HG02938 (cell line): ENCODE measurements around the gene TMEM50A.
"Not testable (repeated sequence)": the region's sequence is repeated elsewhere in the genome, so short reads cannot be mapped to it uniquely, and the experiment has no call there.

ENCODE experiments used
- ATAC-seq: cut with Tn5 transposase; IDR thresholded peaks from one replicate; pipeline ENCODE4 v1.9.1; 2021; ENCODE audit warnings: mild to moderate bottlenecking, moderate library complexity; ENCODE audit not compliant: unreplicated experiment

Gene TMEM50A

DNA sequence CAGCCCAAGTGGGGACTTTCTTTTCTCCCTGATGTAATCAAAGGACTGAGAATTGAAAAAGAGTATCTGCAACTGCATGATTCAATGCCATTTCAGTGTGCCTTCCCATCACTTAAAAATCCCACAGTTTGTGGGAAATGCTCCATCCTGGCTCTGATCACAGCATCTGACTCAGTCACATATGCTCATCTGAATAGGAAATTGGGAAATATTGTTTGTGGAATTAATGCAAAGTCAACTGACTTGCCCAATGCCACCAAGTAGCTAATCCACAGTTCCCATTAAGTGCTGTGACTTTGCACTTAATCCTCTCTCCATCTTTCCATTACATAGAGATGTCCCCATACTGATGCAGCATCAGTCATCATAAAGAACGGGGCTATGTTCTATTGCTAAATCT lies 45.0 kb downstream of the TMEM50A start:
- not testable (repeated sequence) for ATAC-seq

DNA sequence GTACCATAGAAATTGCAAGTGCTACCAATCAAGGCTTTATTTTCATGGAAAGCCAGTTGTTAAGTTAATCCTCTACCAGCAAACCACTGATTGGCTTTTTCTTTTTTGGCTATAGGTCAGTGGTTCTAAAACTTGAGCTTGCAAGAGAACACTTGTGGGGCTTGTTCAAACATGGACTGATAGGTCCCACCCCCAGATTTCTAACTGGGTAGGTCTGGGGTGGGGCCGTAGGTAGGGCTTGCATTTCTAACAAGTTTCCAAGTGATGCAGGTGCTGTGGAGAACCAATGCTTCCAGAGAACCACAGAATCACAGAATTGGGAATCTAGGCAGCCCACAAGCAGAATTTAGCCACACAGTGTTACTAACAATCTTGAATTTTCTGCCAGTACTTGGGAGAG lies 45.7 kb downstream of the TMEM50A start:
- not testable (repeated sequence) for ATAC-seq

GRCh38 chr1:25387096-25387495 lies 49.0 kb downstream of the TMEM50A start:
- not testable (repeated sequence) for ATAC-seq

- not testable (repeated sequence) for ATAC-seq
Measured at GRCh38 chr1:25388691-25389090, 50.6 kb downstream of the TMEM50A start.

- not testable (repeated sequence) for ATAC-seq
Measured at GRCh38 chr1:25389721-25390120, 51.6 kb downstream of the TMEM50A start.

- no peak for ATAC-seq
Measured at GRCh38 chr1:25392841-25393240, 54.7 kb downstream of the TMEM50A start.

- ATAC-seq, result not testable (repeated sequence)
Measured at GRCh38 chr1:25397549-25397948, 59.4 kb downstream of the TMEM50A start.

- ATAC-seq, result not testable (repeated sequence)
Measured at GRCh38 chr1:25398079-25398478, 59.9 kb downstream of the TMEM50A start.

GRCh38 chr1:25402947-25403803 lies 65.0 kb downstream of the TMEM50A start:
- not testable (repeated sequence) for ATAC-seq

DNA sequence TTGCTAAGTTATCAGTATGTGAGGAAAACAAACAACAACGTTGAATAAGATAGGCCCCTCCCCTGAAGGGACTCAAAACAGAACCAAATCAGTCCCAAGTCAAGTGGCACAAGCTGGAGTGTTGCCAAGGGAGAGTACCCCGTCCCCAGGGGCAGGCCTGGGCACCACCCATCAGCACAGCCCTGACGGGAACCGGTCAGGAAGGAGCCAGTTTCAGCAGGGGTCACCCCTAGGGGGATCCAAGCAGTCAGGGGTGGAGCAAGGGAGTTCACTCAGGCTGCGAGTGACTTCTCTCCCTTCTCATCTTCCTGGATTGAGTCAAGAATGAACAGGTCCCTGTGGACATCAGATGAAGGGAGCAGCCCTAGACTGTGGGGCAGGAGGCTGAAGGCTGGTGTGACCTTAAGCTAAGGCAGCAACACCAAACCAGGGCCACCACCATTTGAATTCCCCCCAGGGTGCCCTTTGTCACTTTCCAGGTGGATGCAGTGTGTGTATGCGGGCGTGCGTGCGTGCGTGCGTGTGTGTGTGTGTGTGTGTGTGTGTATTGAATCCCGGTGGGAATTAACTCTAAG lies 67.7 kb downstream of the TMEM50A start:
- not testable (repeated sequence) for ATAC-seq

- ATAC-seq, result not testable (repeated sequence)
Measured at GRCh38 chr1:25409641-25410427, 71.7 kb downstream of the TMEM50A start.
